Endothelial cell of umbilical vein (primary cell): Measurements from ENCODE around the gene CLEC4D. TPM values are rescaled to one million over a fixed set of nuclear protein-coding genes. Genes with fewer than 3 reads are reported as not detected.

Experiments
- BruUV-seq: library from RNA; stranded (reverse); fragments of 400-500 nt; replicated peaks from 2 replicates; lab custom pipeline; 2021; lab: Mats Ljungman, UMichigan
- CTCF ChIA-PET: fragments of 300-600, 350-600 bp; sonication (Branson Sonifier 250); formaldehyde crosslinking; loops from one replicate; lab custom pipeline; 2021; ENCODE audit warnings: antibody characterized with exemption, inconsistent platforms; lab: Charles Lee
- POLR2A ChIA-PET: fragments of 300-600, 350-600 bp; sonication (Branson Sonifier 250); formaldehyde crosslinking; loops from one replicate; lab custom pipeline; 2021; ENCODE audit warnings: antibody characterized with exemption, inconsistent platforms; lab: Charles Lee
- DNase-seq: peaks from one replicate; pipeline ENCODE4 v3.0.0-alpha.2; 2011; ENCODE audit warnings: low read depth, low spot score
- FAIRE-seq: peaks from 2 replicates; lab custom pipeline; 2011; peaks lifted over from hg19 to GRCh38; lab: Jason Lieb, UNC
- H2AFZ ChIP-seq: 2 replicates; pipeline ENCODE4 v1.6.0; 2012; ENCODE audit warnings: low read depth, low read length, control low read depth, inconsistent platforms
- H3K27ac ChIP-seq: 2 replicates; pipeline ENCODE4 v1.5.1; 2011; ENCODE audit warnings: low read depth, mild to moderate bottlenecking, control low read depth, low read length, moderate library complexity; ENCODE audit not compliant: insufficient read depth
- H3K27me3 ChIP-seq, 2 experiments: 2 replicates each; pipeline versions ENCODE4 v1.6.0 to v1.6.1; 2011; ENCODE audit warnings: low read length in 2 of 2, mixed read lengths in 1 of 2; ENCODE audit not compliant: control insufficient read depth in 2 of 2, insufficient read depth in 2 of 2
- H3K36me3 ChIP-seq, 2 experiments: 2 replicates in 1 of 2; 3 replicates in 1 of 2; pipeline ENCODE4 v1.5.1; 2011; ENCODE audit warnings: low read length in 2 of 2, mild to moderate bottlenecking in 1 of 2, moderate library complexity in 1 of 2; ENCODE audit not compliant: control insufficient read depth in 2 of 2, insufficient read depth in 2 of 2; ENCODE audit errors: extremely low read depth in 1 of 2
- H3K4me1 ChIP-seq: 3 replicates; pipeline ENCODE4 v1.5.1; 2011; ENCODE audit warnings: mild to moderate bottlenecking, low read length; ENCODE audit not compliant: control insufficient read depth, insufficient read depth; ENCODE audit errors: extremely low read depth
- H3K4me2 ChIP-seq: 2 replicates; pipeline ENCODE4 v1.6.1; 2011; ENCODE audit warnings: low read length, control low read depth, mixed read lengths; ENCODE audit not compliant: insufficient read depth
- H3K4me3 ChIP-seq, 3 experiments: fragments of 200-600 bp in 1 of 3; sonication (generic), shearing (Covaris generic) in 1 of 3; replicated peaks in 1 of 3; 2 replicates each; pipeline ENCODE4 v1.5.1; 2011 to 2016; ENCODE audit warnings: control low read depth in 3 of 3, low read length in 3 of 3, mild to moderate bottlenecking in 2 of 3, inconsistent platforms in 1 of 3, low read depth in 1 of 3, moderate library complexity in 1 of 3; ENCODE audit not compliant: insufficient read depth in 1 of 3
- H3K79me2 ChIP-seq: 2 replicates; pipeline ENCODE4 v1.6.0; 2012; ENCODE audit warnings: low read length, inconsistent platforms; ENCODE audit not compliant: control insufficient read depth, insufficient read depth
- H3K9ac ChIP-seq: replicated peaks from 2 replicates; pipeline ENCODE3; 2011; ENCODE audit warnings: low read length, control low read depth; ENCODE audit not compliant: insufficient read depth; ENCODE audit errors: extremely low read depth
- H3K9me1 ChIP-seq: replicated peaks from 3 replicates; pipeline ENCODE4 v1.6.0; 2011; ENCODE audit warnings: mild to moderate bottlenecking, low read length; ENCODE audit not compliant: control insufficient read depth, insufficient read depth; ENCODE audit errors: extremely low read depth
- H3K9me3 ChIP-seq: replicated peaks from 2 replicates; pipeline ENCODE4 v1.5.1; 2012; ENCODE audit warnings: low read length, inconsistent platforms; ENCODE audit not compliant: control insufficient read depth, insufficient read depth
- H4K20me1 ChIP-seq: replicated peaks from 2 replicates; pipeline ENCODE3; 2011; ENCODE audit warnings: mild to moderate bottlenecking, low read length; ENCODE audit not compliant: control insufficient read depth, insufficient read depth; ENCODE audit errors: extremely low read depth
- EZH2 ChIP-seq: IDR thresholded peaks from 2 replicates; pipeline ENCODE4 v1.6.1; 2012; ENCODE audit warnings: borderline replicate concordance, low read depth, mild to moderate bottlenecking, moderate library complexity, low read length, inconsistent platforms; ENCODE audit not compliant: severe bottlenecking
- FOS ChIP-seq: IDR thresholded peaks from 2 replicates; pipeline ENCODE4 v1.6.1; 2011; ENCODE audit warnings: mild to moderate bottlenecking, low read length, moderate library complexity, borderline replicate concordance; ENCODE audit not compliant: insufficient read depth
- GATA2 ChIP-seq: IDR thresholded peaks from 2 replicates; pipeline ENCODE4 v1.7.0; 2011; ENCODE audit warnings: low read depth, mild to moderate bottlenecking, moderate library complexity, mixed read lengths, low read length; ENCODE audit not compliant: insufficient read length, insufficient read depth
- JUN ChIP-seq: IDR thresholded peaks from 2 replicates; pipeline ENCODE4 v1.6.1; 2011; ENCODE audit warnings: borderline replicate concordance, low read depth; ENCODE audit not compliant: insufficient read length, insufficient read depth
- MYC ChIP-seq: IDR thresholded peaks from one replicate; pipeline ENCODE4 v1.6.1; 2011; ENCODE audit warnings: mild to moderate bottlenecking, low read depth, low read length
- POLR2A ChIP-seq: IDR thresholded peaks from 2 replicates; pipeline ENCODE4 v1.6.1; 2012; ENCODE audit warnings: low read depth, mild to moderate bottlenecking, control low read depth, low read length
- POLR2AphosphoS5 ChIP-seq: IDR thresholded peaks from 2 replicates; pipeline ENCODE4 v1.6.1; 2012; ENCODE audit warnings: low read depth, mild to moderate bottlenecking, control low read depth, low read length, moderate library complexity; ENCODE audit not compliant: insufficient read depth
- dilution Hi-C: fragments of 300-500 bp; cut with MboI; formaldehyde crosslinking; loops from one replicate; pipeline ENCODE4 v1.15.0; 2019; ENCODE audit warnings: low sequenced_read_pairs; ENCODE audit not compliant: extremely low pct_ligation_motif_present
- intact Hi-C: fragments of 100-400 bp; cut with micrococcal nuclease; formaldehyde crosslinking; loops from one replicate; pipeline ENCODE4 v1.10.0; 2022
- polyA plus RNA-seq, 4 experiments: library from polyadenylated mRNA; depleted of rRNA in 3 of 4; stranded (reverse) in 3 of 4; unstranded in 1 of 4; fragments of >200 nt; gene quantifications; 2 replicates each; pipeline versions ENCODE4 v1.2.1 to v1.2.3, GENCODE V29; 2011 to 2012; ENCODE audit warnings: missing spikeins in 1 of 4
- total RNA-seq: library from RNA; stranded (reverse); gene quantifications from 2 replicates; pipeline ENCODE4 v1.2.3, GENCODE V29; 2021
- TF ChIP-seq, protein P1 (sequence below), 2 donors: IDR thresholded peaks; 1 replicate in 1 of 2; 2 replicates in 1 of 2; pipeline ENCODE4 v1.5.1; 2011; ENCODE audit warnings: low read length in 2 of 2, mild to moderate bottlenecking in 2 of 2, moderate library complexity in 2 of 2, control low read depth in 1 of 2, inconsistent platforms in 1 of 2, low read depth in 1 of 2; ENCODE audit not compliant: insufficient read depth in 1 of 2; ENCODE audit errors: extremely low read depth in 1 of 2
- TF ChIP-seq, protein P2 (sequence below): IDR thresholded peaks from 2 replicates; pipeline ENCODE4 v1.6.1; 2011; ENCODE audit not compliant: insufficient read depth, insufficient read length

The CLEC4D gene
- total and polyA plus RNA-seq, 2 donors (not counting 3 experiments of a cell fraction or from before 2014, with no cell fraction given) = not detected

DNA sequence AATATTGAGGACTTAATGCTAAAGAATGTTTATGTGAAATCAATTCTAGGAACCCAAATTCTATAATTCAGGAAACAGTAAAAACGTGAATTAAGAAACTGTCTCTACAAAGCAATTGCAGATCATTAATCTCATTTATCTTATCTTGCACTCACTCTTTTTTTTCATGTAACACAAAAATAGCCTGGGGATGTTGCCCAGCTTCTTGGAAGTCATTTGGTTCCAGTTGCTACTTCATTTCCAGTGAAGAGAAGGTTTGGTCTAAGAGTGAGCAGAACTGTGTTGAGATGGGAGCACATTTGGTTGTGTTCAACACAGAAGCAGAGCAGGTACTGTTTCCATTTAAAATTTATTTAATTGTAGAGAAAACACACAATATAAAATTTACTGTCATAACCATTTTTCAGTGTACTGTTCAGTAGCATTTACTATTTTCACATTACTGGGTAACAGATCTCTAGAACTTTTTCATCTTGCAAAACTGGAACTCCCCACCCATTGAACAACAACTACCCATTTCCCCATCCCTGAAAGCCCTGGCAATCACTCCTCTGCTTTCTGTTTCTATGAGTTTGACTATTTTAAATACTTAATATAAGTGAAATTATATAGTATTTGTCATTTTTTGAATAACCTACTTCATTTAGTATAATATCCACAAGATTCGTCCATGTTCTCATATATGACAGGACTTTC is 47.9 kb upstream of the CLEC4D start:
- Histone ChIP-seq H3K4me1 (no peaks in the 10 kb centered on the region), H2AFZ (no peak overlapping the region), H3K79me2 (no peaks in the 10 kb centered on the region), H3K4me3 (no peak overlapping the region), H3K9ac (no peak overlapping the region), H3K4me2 (no peak overlapping the region), H3K36me3 (no peaks in the 10 kb centered on the region), H3K27ac (no peak overlapping the region), H3K27me3 (no peaks in the 10 kb centered on the region), H3K9me3 (no peaks in the 10 kb centered on the region), H3K9me1 (no peaks in the 10 kb centered on the region), H4K20me1 (no peaks in the 10 kb centered on the region)
- no peak for DNase-seq
- intact Hi-C loops = no loop called here
- dilution Hi-C loops = no loop called here
- ChIA-PET CTCF (no interaction called here), POLR2A (no interaction called here)
- FAIRE-seq = no peak
- BruUV-seq = no TSS peak
- TF ChIP-seq, protein P1, sequence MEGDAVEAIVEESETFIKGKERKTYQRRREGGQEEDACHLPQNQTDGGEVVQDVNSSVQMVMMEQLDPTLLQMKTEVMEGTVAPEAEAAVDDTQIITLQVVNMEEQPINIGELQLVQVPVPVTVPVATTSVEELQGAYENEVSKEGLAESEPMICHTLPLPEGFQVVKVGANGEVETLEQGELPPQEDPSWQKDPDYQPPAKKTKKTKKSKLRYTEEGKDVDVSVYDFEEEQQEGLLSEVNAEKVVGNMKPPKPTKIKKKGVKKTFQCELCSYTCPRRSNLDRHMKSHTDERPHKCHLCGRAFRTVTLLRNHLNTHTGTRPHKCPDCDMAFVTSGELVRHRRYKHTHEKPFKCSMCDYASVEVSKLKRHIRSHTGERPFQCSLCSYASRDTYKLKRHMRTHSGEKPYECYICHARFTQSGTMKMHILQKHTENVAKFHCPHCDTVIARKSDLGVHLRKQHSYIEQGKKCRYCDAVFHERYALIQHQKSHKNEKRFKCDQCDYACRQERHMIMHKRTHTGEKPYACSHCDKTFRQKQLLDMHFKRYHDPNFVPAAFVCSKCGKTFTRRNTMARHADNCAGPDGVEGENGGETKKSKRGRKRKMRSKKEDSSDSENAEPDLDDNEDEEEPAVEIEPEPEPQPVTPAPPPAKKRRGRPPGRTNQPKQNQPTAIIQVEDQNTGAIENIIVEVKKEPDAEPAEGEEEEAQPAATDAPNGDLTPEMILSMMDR (IDR thresholded peaks at IDR 0.05; ENCODE audit: extremely low read depth in 1 of 2, insufficient read depth in 1 of 2, low read depth in 1 of 2, low read length in 2 of 2) = no peak
- TF ChIP-seq EZH2 (no peak), MYC (no peak), FOS (no peak), JUN (no peak), POLR2A (no peak), POLR2AphosphoS5 (no peak), GATA2 (no peak)
- TF ChIP-seq, protein P2, sequence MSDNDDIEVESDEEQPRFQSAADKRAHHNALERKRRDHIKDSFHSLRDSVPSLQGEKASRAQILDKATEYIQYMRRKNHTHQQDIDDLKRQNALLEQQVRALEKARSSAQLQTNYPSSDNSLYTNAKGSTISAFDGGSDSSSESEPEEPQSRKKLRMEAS = no peak
